ENCODE results near the gene ZDHHC11. TPM values are rescaled to one million over a fixed set of nuclear protein-coding genes. Genes with fewer than 3 reads are reported as not detected.
"Not testable (repeated sequence)": the region's sequence is repeated elsewhere in the genome, so short reads cannot be mapped to it uniquely, and the experiment has no call there.

Gene ZDHHC11
- total RNA-seq, 1 experiment from 2014 or later: 2.1 TPM

DNA sequence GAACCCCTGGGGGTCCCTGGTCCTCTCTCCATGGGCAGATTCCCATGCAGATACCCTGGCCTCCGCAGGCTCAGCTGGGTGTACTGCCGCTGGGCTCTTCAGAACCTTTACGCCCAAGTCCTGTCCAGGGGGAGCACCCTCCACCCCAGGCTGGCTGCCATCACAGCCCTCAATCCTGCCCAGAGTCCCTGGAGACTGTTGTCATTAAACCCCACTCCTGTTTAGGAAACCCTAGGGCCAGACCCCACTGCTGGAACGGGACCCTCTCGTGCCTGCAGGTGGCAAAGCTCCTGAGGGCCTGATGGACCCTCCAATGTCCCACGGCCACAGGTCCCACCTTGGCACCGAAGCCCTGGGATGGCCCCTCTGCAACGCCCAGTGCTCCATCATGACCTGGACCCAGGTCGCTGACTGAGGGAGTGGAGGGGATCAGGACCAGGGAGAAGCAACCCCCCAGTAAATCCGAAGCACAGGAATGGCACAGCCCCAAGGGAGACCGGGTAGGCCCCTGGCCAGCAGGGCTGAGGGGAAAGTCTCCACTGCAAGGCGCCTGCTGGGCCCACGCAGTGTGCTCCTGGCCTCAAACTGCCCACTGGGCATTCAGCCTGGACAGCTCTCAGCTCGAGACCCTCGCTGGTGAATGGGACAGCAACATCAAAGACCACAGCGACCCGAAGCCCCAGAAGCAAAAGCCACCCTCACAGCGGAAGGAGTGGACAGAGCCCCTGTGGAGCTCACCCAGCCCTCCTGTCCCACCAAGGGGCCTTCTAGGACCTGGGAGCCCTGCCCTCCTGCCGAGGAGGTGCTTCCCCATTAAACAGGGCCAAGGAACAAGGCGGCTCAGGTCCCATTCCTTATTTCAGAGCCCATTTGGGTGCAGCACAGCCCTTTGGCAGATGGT is 74.6 kb downstream of the ZDHHC11 start:
- peak; percentile 2 for DNase-seq (ENCODE audit: low read depth)

DNA sequence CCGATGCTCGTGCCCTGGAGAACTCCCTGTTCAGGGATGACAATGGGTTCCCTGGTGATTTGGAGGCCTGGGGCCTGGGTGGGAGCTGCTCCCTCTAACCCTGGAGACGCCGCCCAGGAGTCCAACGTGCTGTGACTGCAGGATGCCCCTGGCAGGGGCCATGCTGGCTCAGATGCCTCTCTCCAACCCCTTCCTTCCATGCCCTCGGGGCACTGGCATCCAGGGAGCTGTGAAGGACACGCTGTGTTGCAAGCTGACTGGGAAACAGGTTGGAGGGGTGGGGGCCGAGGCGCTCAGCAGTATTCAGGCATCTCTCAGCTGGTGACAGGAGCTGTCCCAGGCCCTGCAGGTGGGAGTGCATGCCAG is 75.2 kb downstream of the ZDHHC11 start:
- DNase-seq (ENCODE audit: low read depth): peak; percentile 1

DNA sequence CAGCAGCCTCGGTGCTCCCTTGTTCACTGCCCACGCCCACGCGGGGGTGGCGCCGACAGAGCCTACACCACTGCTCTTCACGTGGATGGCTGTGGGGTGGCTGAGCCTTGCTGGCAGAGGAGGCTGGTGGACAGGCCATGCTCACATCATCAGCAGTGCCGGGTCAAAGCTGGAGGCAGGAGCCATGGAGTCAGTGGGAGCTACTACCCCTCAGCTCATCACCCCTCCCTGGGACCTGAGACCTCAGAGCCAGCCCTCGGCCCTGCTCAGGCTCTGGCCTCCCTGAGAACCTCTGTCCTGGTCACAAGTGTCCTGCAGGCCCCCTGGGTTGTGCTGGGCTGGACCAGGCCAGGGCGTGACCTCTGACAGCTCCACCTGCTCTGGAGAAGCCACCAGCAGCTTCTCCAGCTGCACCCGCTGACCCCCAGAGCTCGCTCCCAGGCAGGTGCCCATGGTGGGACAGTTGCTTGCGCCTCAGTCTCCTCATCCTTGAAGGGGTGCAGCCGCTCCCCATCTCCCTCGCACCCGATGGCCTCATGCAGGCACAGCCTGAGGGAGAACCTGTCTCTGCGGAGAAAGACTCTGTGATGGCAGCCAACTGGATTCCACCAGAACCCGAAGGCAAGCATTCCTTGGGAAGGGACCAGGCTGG is 75.8 kb downstream of the ZDHHC11 start:
- DNase-seq (ENCODE audit: low read depth): not testable (repeated sequence)

DNA sequence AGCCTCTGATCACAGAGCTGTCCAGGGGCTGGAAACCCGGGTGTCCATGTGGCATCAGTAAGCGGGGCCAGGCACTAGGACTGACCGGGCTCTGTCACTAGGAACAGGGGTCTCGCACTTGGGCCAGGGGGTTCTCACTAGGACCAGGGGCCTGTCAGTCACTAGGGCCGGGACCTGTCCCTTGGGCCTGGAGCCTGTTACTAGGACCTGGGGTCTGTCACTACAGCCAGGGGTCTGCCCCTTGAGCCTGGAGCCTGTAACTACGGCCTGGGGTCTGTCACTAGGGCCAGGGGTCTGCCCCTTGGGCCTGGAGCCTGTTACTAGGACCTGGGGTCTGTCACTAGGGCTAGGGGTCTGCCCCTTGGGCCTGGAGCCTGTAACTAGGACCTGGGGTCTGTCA is 76.5 kb downstream of the ZDHHC11 start:
- not testable (repeated sequence) for DNase-seq (ENCODE audit: low read depth)

DNA sequence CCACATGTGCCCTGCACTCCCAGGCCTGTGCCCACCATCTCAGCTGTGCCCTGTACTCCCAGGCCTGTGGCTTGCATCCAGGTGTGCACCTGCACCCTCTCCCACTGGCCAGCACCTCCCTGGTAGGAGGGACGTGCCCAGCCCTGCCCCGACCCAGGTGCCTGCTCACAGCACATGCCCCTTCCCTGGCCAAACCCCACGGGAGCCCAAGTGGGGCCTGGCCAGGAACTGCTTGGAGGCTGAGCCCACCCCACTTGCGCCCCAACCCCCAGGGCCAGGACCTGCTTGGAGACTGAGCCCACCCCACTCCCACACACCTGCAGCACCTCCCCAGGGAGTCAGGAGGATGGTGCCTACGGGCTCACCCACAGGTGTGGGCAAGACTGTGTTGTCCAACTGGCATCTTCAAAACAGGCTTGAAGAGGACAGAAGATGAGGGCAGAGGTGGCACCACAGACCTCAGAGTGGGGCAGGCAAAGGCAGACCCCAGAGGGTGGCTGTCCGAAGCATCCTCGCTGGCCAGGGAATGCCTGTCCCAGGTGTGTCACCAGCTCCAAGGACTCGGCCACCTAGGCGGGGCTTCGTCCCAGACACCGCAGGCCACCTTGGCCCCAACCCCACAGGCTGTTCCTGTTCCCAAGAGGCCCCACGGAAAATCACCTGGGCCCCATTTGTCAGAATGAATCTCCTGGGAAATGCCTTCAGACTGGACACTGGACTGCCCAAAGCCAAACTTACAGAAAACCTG is 77.1 kb downstream of the ZDHHC11 start:
- DNase-seq (ENCODE audit: low read depth): no peak

DNA sequence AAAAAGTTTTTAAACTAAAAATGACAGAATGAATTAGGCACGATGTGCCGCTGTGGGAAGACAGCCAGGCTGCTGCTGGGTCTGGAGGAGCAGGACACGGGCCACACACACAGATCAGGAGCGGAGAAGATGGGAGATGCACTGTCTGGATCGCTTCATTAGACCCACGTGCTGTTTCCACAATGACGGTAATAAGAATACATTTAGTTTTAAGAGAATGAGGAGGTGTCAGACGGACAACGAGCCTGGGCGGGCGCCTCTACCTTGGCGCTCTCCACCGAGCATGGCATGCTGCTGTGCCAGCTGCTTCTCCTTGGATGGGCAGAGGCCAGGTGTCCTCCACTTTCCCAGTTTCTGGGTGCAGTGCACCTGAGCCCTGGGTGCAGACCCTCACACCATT is 77.9 kb downstream of the ZDHHC11 start:
- DNase-seq (ENCODE audit: low read depth): not testable (repeated sequence)

DNA sequence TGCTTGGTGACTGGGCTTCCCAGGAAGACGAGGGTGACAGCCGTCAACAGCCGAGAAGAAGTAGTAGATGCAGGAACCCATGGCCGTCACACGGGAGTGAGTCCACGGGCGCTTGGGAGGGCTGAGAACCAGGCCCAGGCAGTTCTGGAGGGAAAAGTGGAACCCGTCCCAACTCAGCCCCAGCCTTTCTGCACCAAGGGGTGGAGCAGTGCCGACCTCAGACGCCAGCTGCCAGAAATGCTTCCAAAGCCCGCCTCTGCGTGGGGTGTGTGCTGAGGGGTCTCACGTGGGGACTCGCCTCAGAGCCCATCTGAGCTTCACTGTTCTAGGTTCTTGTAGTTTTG is 78.3 kb downstream of the ZDHHC11 start:
- DNase-seq (ENCODE audit: low read depth): not testable (repeated sequence)

DNA sequence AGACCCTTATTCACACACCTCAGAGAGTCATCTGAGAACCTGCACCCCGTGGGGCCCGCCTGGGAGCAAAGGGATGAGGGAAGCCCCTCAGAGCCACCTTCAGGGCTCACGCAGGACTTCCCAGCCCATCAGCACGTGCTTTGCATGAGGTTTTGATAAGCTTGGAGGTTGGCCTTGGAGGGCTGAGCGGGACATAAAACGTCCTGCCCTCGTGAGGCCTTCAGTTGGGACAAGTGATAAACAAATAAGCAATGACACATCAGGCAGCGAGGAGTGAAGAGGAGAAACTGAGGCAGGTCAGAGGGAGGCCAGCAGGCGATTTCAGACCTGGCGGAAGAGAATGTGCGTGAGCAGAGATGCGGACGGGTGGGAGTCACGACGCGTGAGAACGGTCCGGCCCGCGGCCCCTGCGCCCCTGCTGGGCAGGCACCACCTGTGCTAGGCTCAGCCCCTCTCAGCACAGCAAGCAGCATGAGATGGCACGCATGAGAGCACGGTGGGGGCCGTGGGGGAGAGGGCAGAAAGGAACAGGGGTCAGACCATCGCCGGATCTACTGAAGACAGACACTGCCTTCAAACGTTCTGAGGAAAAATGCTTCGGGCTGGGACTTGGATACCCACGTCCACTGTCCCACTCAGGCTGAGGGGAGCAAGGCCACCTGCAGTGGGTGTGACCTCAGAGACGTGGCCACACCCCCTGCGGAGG is 78.8 kb downstream of the ZDHHC11 start:
- DNase-seq (ENCODE audit: low read depth): not testable (repeated sequence)

DNA sequence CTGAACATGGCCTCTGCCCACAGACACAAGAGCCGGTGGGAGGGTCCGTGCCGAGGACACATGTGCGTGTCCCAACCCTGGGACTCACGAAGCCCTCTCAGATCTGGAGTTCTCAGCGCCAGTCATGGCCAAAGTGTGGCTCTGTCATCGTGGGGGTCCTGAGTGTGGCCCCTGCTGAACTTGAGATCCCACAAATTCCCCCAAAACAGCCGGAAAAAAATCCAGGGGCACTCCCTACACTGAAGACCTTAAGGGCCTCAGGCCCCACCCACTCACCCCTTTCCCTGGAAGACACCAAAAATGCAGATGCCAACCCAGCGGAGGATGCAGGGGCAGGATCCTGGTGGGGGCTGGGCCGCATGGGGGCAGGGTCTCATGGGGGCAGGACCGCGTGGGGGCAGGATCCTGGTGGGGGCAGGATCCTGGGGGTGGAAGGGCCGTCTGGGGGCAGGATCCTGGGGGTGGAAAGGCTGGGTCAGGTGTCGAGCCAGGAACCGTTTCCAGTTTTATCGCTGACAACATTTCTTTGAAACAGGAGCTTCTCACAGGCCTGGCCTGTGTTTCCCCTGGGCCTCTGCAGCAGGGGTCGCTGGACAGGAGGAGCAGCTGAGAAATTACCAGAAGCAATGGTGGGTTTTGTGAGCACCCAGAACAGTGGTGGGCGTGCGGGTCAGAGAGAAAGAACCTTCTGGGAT is 79.6 kb downstream of the ZDHHC11 start:
- not testable (repeated sequence) for DNase-seq (ENCODE audit: low read depth)

DNA sequence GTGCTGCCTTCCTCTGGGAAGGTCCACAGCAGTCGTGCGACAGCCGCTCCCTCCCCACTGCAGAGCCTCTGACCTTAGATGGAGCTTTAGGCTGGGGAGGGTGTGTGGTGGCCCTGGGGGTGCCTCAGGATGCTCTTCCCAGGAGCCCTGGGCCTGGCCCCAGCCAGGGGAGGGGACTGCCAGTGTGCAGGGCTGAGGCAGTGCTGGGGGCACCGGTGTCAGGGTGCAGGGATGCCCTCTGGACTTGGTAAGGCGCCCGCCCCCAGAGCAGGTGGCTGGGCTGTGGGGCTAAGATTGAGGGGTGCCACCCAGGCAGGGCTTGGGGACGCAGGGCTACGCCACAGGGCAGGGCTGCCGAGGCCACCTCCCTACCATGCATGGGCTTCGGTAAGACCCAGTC is 80.2 kb downstream of the ZDHHC11 start:
- DNase-seq (ENCODE audit: low read depth): not testable (repeated sequence)

DNA sequence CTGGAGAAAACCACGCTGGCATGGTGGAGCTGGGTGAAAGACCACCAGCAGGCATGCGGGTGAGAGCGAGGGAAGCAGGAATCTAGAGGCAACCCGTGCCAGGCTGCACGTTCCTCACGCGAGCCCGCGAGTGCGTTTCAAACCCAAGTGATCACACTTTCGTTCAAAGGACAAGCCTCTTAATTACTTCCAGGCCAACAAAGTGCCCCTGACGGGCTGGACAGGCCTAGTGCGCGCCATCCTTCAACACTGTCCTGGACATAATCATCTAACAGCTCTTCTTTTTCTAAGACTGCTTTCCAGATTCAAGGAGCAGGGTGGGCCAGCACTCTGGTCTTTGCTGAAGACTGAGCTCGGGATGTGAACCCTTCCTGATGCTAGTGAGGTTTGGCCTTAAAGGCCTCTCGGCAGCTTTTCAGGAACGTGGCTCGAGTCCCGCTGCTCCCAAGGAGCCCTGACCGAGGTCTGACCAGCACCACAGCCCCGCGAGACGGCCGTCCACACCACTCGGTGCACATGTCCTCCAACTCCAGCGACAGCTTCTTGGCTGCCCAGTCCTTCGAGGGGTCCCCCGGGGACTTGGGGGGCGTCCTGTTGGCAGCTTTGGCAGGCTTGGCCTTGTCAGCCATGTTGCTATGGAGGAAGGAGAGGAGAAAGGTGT is 81.2 kb downstream of the ZDHHC11 start:
- not testable (repeated sequence) for DNase-seq (ENCODE audit: low read depth)

DNA sequence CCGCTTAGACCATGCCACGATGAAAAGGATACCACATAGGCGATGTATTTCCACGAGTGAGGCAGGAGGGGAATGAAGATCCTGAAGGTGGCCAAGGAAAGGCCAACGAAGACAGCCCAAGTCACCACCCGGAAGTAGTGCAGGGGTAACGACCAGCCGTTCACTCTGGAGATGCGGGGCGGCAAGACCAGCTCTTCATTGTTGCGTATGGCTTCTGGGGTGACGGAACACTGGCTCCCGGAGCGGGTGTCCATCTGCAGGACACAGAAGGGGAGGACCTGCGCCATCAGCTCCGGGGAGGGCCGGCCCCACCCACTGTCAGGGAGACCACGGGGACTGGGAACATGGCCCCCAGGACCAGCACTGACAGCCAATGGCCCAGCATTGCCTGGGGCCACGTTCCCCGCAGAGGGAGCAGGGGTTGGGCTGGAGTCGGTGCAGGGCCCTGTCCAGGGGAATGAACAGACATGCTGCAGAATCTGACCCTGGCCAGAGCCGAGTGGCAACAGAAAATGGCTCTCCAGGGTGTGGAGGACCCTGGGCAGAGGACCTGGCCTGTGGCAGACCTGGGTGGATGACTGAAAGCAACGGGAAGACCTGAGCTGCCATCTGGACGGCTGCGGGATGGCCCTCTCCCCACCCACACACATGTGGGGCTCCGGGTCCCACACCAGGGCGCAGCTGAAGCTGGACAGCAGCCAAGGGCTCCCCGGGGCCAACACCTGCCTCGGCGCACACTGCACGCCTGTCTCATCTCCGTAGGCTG is 83.9 kb downstream of the ZDHHC11 start:
- no peak for DNase-seq (ENCODE audit: low read depth)

DNA sequence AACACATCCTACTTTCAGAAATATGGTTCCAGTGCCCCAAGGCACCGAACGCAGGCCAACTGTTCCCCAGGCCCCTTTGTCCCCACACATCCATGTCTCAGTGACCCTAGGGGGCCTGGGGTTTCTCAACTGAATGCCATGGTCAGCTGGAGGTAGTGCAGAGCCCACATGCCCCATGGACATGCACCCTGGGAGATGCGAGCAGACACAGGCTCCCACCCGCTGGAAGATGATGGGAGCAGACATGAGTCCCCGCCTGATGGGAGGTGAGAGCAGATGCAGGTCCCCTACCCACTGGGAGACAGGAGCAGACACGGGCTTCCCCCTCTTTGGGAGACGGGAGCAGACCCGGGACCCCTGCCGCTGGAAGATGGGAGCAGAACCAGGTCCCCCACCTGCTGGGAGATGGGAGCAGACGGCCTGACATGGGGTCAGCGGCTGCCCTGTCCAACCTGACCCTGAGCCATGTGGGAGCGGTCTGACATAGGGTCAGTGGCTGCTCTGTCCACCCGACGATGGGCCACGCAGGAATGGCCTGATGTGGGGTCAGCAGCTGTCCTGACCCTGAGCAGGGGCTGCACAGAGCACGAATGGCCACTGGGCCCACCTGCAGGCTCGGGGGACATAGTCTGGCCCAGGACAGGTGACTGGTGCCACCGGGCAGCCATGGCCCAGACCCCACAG is 84.7 kb downstream of the ZDHHC11 start:
- no peak for DNase-seq (ENCODE audit: low read depth)

DNA sequence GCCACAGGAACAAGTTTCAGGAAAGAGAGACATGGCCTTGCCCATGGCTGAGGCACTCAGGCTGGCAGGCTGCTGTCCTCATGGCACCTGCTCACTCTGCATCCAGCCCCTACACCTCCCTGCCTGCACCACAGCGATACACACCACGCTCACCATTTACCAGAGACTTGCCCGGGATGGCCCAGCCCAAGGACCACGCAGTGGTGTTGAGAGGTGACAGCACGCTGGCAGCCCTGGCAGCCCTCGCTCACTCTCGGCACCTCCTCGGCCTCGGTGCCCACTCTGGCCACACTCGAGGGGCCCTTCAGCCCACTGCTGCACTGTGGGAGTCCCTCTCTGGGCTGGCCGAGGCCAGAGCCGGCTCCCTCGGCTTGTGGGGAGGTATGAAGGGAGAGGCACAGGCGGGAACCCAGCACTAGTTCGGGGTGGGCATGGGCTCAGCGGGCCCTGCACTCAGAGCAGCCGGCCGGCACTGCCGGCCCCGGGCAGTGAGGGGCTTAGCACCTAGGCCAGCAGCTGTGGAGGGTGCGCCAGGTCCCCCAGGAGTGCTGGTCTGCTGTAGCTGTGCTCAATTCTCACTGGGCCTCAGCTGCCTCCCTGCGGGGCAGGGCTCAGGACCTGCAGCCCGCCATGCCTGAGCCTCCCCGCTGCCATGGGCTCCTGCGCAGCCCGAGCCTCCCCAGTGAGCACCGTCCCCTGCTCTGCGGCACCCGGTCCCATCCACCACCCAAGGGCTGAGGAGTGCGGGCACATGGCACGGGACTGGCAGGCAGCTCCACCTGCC is 86.6 kb downstream of the ZDHHC11 start:
- no peak for DNase-seq (ENCODE audit: low read depth)

DNA sequence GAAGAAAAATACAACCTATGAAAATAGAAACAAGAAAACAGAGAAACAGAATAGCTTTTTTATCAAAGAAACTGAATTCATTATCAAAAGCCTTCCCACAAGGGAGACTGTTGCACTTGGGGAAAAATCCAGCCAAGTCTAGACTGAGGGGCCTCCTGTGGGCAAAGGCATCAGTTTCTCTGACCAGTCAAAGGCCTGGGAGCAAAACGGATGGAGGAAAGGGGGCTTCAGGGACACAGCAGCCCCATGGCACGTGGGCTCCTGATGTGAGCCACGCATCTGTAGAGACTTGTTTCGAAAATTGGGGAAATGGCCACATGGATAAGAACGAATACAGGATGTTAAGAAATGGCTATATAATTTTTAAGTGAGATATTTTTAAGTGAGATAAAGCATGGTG is 87.4 kb downstream of the ZDHHC11 start:
- DNase-seq (ENCODE audit: low read depth): no peak

DNA sequence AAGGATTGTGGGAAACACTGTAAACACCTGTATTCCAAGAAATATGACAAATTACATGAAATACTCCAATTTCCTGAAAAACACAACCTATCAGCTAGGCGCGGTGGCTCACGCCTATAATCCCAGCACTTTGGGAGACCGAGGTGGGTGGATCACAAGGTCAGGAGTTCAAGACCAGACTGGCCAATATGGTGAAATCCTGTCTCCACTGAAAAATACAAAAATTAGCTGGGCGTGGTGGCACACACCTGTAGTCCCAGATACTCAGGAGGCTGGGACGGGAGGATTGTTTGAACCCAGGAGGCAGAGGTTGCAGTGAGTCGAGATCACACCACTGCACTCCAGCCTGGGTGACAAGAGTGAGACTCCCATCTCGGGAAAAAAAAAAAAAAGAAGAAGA is 87.8 kb downstream of the ZDHHC11 start:
- not testable (repeated sequence) for DNase-seq (ENCODE audit: low read depth)

DNA sequence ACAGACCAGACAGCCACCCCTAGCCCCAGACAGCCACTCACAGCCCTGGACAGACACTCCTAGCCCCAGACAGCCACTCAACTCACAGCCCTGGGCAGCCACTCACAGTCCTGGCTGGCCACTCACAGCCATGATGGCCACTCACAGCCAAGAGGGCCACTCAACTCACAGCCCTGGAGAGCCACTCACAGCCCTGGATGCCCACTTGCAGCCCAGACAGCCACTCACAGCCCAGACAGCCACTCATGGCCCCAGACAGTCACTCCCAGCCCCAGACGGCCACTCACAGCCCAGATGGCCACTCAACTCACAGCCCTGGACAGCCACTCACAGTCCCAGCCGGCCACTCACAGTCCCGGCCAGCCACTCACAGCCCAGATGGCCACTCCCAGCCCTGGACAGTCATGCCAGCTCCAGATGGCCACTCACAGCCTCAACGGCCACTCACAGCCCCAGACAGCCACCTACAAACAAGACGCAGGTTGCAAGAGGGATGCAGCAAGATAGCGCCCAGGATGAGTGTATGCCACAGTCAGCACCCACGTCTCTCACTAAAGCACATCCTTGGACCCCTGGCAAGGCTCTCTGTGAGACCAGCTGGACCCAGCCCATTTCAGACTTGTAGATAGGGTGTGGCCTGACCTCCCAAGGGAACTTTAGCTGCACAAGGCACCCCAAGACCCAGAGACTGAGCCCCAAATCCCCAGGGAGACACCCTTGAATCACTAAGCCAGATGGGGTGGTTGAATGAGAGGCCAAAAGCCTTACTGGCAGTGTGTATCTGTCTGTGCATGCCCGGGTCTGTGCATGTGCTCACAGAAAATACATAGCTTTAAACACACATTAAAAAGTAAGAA is 88.7 kb downstream of the ZDHHC11 start:
- DNase-seq (ENCODE audit: low read depth): no peak

All from Daoy (cell line).